Placental pericyte (primary cell): ENCODE results near the gene CORIN. TPM values are rescaled to one million over a fixed set of nuclear protein-coding genes. Genes with fewer than 3 reads are reported as not detected.

Experiments used
- small RNA-seq: library from RNA; depleted of rRNA; stranded (forward); fragments of <200 nt; gene quantifications from one replicate; pipeline ENCODE3, GENCODE V24; 2012; ENCODE audit warnings: low replicate concordance
- total RNA-seq: library from RNA; depleted of rRNA; stranded (reverse); fragments of >200 nt; gene quantifications from 2 replicates; pipeline ENCODE4 v1.2.3, GENCODE V29; 2012

The CORIN gene, protein sequence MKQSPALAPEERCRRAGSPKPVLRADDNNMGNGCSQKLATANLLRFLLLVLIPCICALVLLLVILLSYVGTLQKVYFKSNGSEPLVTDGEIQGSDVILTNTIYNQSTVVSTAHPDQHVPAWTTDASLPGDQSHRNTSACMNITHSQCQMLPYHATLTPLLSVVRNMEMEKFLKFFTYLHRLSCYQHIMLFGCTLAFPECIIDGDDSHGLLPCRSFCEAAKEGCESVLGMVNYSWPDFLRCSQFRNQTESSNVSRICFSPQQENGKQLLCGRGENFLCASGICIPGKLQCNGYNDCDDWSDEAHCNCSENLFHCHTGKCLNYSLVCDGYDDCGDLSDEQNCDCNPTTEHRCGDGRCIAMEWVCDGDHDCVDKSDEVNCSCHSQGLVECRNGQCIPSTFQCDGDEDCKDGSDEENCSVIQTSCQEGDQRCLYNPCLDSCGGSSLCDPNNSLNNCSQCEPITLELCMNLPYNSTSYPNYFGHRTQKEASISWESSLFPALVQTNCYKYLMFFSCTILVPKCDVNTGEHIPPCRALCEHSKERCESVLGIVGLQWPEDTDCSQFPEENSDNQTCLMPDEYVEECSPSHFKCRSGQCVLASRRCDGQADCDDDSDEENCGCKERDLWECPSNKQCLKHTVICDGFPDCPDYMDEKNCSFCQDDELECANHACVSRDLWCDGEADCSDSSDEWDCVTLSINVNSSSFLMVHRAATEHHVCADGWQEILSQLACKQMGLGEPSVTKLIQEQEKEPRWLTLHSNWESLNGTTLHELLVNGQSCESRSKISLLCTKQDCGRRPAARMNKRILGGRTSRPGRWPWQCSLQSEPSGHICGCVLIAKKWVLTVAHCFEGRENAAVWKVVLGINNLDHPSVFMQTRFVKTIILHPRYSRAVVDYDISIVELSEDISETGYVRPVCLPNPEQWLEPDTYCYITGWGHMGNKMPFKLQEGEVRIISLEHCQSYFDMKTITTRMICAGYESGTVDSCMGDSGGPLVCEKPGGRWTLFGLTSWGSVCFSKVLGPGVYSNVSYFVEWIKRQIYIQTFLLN
- under 0.01 and 1.1 TPM in 2 replicates for total RNA-seq

DNA sequence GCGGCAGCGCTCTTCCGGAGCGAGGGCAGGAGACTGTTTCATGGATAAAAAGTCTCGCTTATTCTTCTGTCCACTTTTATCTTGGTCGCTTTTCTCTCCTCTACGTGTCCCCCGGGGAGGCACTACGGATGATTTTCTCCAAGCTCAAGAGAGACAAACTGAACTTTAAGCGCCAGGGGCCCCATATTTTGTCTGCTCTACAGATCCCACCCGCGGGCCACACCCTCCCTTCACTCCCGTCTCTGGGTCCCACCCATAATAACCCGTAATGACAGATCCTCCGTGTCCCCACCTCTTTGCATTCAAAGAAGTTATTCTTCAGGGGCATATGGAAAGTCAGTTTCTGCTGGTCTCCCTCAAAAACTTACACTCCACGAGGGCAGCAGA is at the start of gene CORIN:
Gene CORIN, minus strand, starts transcription at position 160 of the 387 bp plus-strand sequence. Its CDS starts 118 bp downstream, at position 42.

Small RNA genes lying within 50 kb of the gene (small RNA-seq; reads per million reads assigned to genes)
- not detected for gene MIR8053

Other genes starting within 250 kb of the CORIN start
- 12.7 and 17.3 TPM in 2 replicates for gene NFXL1, start 76.5 kb upstream of the CORIN start, total RNA-seq
- gene CNGA1, start 178.6 kb upstream of the CORIN start, total RNA-seq, result 0.29 TPM in 1 of 2 replicates, not detected in the other
- 0.66 and 1.6 TPM in 2 replicates for gene NIPAL1, start 178.7 kb upstream of the CORIN start, total RNA-seq